AG09319 (cell line): ENCODE data around the gene YTHDF1.

Source experiments
- DNase-seq: peaks from one replicate; pipeline ENCODE4 v3.0.0-alpha.2; 2010; ENCODE audit warnings: low read depth; ENCODE audit errors: extremely low read depth
- TF ChIP-seq, protein P1 (sequence below): IDR thresholded peaks from 2 replicates; pipeline ENCODE4 v1.5.1; 2011; ENCODE audit warnings: low read depth, mild to moderate bottlenecking, inconsistent platforms, low read length, moderate library complexity

The YTHDF1 gene

DNA sequence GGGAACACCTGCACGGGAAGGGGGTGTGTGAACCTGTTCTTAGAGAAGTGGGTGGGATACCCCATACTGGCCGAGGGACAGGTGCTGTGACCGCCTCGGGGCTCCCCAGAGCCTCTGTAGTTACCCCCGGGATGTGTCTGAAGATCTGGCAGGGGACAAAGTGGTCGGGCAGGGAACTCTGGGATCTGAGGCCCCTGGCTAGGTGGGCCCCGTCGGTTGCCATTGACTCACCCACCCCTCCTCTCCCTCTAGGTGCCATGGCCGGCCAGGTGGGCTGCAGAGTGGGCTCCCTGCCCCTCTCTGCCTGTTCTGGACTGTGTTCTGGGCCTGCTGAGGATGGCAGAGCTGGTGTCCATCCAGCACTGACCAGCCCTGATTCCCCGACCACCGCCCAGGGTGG lies 24.1 kb upstream of the YTHDF1 start:
- TF ChIP-seq, protein P1, sequence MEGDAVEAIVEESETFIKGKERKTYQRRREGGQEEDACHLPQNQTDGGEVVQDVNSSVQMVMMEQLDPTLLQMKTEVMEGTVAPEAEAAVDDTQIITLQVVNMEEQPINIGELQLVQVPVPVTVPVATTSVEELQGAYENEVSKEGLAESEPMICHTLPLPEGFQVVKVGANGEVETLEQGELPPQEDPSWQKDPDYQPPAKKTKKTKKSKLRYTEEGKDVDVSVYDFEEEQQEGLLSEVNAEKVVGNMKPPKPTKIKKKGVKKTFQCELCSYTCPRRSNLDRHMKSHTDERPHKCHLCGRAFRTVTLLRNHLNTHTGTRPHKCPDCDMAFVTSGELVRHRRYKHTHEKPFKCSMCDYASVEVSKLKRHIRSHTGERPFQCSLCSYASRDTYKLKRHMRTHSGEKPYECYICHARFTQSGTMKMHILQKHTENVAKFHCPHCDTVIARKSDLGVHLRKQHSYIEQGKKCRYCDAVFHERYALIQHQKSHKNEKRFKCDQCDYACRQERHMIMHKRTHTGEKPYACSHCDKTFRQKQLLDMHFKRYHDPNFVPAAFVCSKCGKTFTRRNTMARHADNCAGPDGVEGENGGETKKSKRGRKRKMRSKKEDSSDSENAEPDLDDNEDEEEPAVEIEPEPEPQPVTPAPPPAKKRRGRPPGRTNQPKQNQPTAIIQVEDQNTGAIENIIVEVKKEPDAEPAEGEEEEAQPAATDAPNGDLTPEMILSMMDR: no peak
- DNase-seq: no peak

DNA sequence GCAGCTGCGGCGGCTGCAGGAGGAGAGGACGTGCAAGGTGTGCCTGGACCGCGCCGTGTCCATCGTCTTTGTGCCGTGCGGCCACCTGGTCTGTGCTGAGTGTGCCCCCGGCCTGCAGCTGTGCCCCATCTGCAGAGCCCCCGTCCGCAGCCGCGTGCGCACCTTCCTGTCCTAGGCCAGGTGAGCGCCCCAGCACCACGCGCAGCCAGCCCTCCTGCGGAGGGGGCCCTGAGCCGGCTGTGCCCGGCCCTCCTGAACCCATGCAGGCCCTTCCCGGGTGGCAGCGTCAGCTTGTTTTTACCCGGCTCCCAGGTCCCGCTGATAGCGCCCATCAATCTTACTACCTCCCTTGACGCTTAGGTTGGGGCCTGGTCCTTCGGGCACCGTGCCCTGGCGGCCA lies 23.5 kb upstream of the YTHDF1 start:
- TF ChIP-seq, protein P1: no peak
- DNase-seq: no peak

DNA sequence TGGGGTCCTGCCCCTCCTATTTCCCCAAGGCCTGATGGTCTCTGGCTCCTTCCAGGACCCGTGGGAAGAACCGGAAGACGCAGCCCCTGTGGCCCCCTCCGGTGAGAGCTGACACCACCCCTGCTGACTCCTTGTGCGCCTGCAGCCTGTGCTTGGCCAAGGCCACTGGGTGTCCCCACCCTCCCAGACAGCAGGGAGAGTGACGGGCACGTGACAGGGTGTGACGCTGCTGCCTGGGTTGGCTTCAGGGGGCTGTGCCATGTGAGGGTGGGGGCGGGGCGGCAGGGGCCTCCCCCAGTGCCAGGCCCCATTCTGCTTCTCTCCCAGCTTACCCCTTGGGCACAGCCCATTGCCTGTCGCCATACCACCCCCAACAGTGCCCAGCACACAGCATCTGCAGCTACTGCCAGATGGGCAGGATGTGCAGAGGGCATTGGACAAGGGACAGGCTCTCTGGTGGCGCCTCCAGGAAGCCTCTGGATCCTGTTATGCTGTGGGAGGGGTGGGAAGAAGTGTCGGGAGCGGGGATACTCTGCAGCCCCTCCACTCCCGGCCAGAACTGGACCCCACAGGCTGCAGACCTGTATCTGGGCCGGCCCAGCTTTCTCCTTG lies 22.7 kb upstream of the YTHDF1 start:
- DNase-seq: no peak
- TF ChIP-seq, protein P1: no peak

DNA sequence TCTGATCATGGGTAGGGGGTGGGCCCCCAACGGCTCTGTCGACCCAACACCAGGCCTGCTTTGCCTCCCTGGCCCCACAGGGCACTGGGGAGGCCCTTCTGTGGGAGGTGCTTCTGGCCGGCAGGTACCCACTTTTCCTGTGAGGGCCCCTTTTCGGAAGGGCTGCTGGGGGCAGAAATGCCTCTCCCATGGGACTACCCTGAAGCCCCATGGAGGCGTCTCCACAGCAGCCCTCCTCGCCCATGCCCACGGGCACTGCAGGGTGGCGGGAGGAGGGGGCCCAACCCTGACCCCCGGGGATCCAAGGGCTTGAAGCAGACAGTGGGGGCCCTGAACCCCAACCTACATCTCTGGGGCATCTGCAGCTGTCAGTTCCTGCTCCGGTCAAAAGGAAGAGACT lies 22.1 kb upstream of the YTHDF1 start:
- TF ChIP-seq, protein P1: no peak
- DNase-seq: no peak

DNA sequence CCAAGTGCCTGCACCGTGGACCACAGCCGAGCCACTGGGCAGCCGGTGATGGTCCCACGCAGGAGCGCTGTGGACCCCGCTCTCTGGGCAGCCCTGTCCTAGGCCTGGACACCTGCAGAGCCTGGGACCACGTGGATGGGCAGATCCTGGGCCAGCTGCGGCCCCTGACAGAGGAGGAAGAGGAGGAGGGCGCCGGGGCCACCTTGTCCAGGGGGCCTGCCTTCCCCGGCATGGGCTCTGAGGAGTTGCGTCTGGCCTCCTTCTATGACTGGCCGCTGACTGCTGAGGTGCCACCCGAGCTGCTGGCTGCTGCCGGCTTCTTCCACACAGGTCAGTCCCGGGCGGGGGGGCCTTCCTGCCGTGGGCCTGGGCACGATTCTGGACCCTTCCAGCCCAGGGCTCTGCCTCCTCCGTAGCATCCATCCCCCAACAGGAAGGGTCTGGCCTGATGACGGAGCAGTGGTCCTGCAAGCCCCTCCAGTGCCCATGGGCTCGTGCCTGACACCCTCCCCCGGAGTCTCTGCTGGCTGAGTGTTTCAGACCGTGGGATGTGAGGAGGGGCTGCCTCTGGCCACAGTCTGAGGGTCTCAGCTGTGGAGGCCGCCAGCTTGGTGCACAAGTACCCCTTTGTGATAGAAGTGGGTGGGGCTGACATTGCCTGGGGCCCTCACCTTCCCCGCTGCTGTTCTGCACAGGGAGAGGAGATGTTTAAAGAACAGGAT lies 20.3 kb upstream of the YTHDF1 start:
- DNase-seq: no peak
- TF ChIP-seq, protein P1: no peak

DNA sequence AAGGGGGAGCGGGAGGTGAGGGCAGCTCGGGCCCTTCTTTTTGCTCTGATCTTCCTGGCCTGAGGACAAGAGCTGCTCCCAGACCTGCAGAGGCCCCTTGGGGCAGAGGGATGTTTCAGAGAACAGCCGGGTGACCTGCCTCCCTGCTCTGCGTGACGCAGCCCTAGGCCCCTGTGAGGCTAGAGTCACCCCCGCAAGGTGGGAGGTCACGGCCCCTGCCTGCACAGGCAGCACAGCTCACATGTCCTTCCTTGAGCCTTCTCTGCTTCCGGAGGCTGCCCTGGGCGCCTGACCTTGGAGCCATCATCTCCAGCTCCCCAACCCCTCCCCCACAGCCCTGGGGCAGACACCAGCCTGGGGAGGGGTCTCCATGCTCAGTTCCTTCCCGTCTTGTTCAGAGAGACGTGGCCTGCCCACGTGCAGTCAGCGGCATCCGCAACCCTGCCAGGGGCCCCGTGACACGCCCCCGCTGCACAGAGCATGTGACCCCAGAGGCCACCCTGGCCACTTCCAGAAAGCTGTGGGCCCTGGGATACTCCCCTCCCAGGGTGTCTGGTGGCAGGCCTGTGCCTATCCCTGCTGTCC lies 19.6 kb upstream of the YTHDF1 start, which contains the start of gene BIRC7:
Gene BIRC7, plus strand, starts transcription at position 507 of the 585 bp plus-strand sequence. CDS start 192 bp downstream, outside the sequence.
- DNase-seq: no peak
- TF ChIP-seq, protein P1: no peak
